Activated CD4-positive, alpha-beta T cell treated with anti-CD3 and anti-CD28 coated beads, Interleukin-10, Interleukin-2, amounts not matched to agents 100 ng/mL and 50 ng/mL, durations not matched to agents 16 hours and 8 hours (primary cell): ENCODE measurements around the gene GRIP2.

Experiments
- DNase-seq: peaks from one replicate; pipeline ENCODE4 v3.0.0-alpha.2; 2020

GRIP2 gene

GRCh38 chr3:14505001-14505802, 34.9 kb downstream of the GRIP2 start:
- no peak for DNase-seq

- DNase-seq: no peak
Observed at GRCh38 chr3:14503706-14504065, 36.5 kb downstream of the GRIP2 start.

GRCh38 chr3:14503033-14503705, 37.0 kb downstream of the GRIP2 start:
- no peak for DNase-seq

- no peak for DNase-seq
Observed at GRCh38 chr3:14502472-14502871, 37.7 kb downstream of the GRIP2 start.

GRCh38 chr3:14497321-14497720, 42.8 kb downstream of the GRIP2 start:
- DNase-seq: no peak

GRCh38 chr3:14496351-14496750, 43.8 kb downstream of the GRIP2 start:
- no peak for DNase-seq

GRCh38 chr3:14494973-14495300, 45.2 kb downstream of the GRIP2 start:
- DNase-seq: no peak

GRCh38 chr3:14494279-14494972, 45.7 kb downstream of the GRIP2 start:
- no peak for DNase-seq

- DNase-seq: no peak
Observed at GRCh38 chr3:14492948-14493881, 46.9 kb downstream of the GRIP2 start.

GRCh38 chr3:14491396-14492190, 48.5 kb downstream of the GRIP2 start:
- DNase-seq: no peak

- DNase-seq: no peak
Observed at GRCh38 chr3:14490831-14491230, 49.3 kb downstream of the GRIP2 start.

- DNase-seq: no peak
Observed at GRCh38 chr3:14490255-14490654, 49.9 kb downstream of the GRIP2 start.

GRCh38 chr3:14489641-14490040, 50.5 kb downstream of the GRIP2 start:
- DNase-seq: no peak

GRCh38 chr3:14488286-14489041, 51.7 kb downstream of the GRIP2 start:
- no peak for DNase-seq

- no peak for DNase-seq
Observed at GRCh38 chr3:14487821-14488220, 52.3 kb downstream of the GRIP2 start.

GRCh38 chr3:14487086-14487485, 53.1 kb downstream of the GRIP2 start:
- DNase-seq: no peak

GRCh38 chr3:14486460-14486859, 53.7 kb downstream of the GRIP2 start:
- DNase-seq: no peak

- DNase-seq: no peak
Observed at GRCh38 chr3:14485981-14486380, 54.2 kb downstream of the GRIP2 start.

GRCh38 chr3:14484741-14485140, 55.4 kb downstream of the GRIP2 start:
- no peak for DNase-seq

GRCh38 chr3:14483286-14483685, 56.9 kb downstream of the GRIP2 start:
- no peak for DNase-seq

- DNase-seq: no peak
Observed at GRCh38 chr3:14482271-14482721, 57.8 kb downstream of the GRIP2 start.
